Esophagus squamous epithelium (tissue), 4 donors: ENCODE data around the gene SLC22A15.

Source experiments
- POLR2A ChIP-seq, 4 donors: fragments of 450-650 bp; IDR thresholded peaks; one replicate each; pipeline ENCODE4 v1.6.1; 2017; ENCODE audit warnings: antibody characterized with exemption in 4 of 4, mild to moderate bottlenecking in 4 of 4, moderate library complexity in 3 of 4
- TF ChIP-seq, protein P1 (sequence below), 6 experiments: fragments of 450-650 bp in 4 of 6; fragments of 200-600 bp in 2 of 6; sonication (generic) in 2 of 6; IDR thresholded peaks; one replicate each; pipeline ENCODE4 v1.5.1; 2016 to 2019; ENCODE audit warnings: antibody characterized with exemption in 6 of 6, mild to moderate bottlenecking in 4 of 6, moderate library complexity in 4 of 6

DNA sequence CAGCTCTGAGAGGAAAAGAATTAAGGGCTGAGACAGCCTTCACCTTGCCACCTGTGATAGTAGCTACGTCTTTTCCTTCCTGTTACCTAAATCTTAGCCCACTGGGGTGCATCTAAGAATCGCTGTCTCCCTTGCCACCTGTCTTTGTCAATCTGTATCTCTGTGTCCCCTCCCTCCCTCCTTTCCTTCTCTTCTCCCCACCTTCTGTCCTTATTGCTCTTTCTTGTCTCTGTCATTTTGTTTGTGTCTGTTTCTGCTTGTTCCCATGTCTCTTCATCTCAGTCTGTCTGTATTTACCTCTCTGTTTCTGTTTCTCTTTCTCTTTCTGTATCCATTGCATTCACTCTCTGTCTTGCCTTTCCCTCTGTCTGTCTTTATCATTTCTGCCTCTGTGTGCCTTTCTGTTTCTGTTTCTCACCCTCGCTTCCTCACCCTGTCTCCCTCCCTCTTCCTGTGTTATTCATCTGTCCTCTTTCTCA, 30.2 kb downstream of the SLC22A15 start:
- TF ChIP-seq POLR2A (IDR thresholded peaks at IDR 0.05): no peak
- TF ChIP-seq, protein P1, sequence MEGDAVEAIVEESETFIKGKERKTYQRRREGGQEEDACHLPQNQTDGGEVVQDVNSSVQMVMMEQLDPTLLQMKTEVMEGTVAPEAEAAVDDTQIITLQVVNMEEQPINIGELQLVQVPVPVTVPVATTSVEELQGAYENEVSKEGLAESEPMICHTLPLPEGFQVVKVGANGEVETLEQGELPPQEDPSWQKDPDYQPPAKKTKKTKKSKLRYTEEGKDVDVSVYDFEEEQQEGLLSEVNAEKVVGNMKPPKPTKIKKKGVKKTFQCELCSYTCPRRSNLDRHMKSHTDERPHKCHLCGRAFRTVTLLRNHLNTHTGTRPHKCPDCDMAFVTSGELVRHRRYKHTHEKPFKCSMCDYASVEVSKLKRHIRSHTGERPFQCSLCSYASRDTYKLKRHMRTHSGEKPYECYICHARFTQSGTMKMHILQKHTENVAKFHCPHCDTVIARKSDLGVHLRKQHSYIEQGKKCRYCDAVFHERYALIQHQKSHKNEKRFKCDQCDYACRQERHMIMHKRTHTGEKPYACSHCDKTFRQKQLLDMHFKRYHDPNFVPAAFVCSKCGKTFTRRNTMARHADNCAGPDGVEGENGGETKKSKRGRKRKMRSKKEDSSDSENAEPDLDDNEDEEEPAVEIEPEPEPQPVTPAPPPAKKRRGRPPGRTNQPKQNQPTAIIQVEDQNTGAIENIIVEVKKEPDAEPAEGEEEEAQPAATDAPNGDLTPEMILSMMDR (IDR thresholded peaks at IDR 0.05): no peak
